ENCODE data around the gene NEURL1.
"Not testable (repeated sequence)": the region's sequence is repeated elsewhere in the genome, so short reads cannot be mapped to it uniquely, and the experiment has no call there.

The NEURL1 gene

DNA sequence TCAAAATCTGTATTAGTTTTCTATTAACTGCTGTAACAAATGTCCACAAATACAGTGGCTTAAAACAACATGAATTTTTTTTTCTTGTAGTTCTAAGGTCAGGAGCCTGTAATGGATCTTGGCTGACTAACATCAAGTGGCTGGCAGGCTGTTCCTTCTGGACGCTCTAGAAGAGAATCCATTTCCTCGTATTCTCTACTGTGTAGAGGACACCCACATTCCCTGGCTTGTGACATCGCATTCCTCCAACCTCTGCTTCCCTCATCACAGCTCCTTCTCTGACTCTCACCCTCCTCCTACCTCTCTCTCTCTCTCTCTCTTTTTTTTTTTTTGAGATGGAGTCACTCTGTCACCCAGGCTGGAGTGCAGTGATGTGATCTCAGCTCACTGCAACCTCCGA is 30.0 kb upstream of the NEURL1 start:
- DNase-seq, result no peak

DNA sequence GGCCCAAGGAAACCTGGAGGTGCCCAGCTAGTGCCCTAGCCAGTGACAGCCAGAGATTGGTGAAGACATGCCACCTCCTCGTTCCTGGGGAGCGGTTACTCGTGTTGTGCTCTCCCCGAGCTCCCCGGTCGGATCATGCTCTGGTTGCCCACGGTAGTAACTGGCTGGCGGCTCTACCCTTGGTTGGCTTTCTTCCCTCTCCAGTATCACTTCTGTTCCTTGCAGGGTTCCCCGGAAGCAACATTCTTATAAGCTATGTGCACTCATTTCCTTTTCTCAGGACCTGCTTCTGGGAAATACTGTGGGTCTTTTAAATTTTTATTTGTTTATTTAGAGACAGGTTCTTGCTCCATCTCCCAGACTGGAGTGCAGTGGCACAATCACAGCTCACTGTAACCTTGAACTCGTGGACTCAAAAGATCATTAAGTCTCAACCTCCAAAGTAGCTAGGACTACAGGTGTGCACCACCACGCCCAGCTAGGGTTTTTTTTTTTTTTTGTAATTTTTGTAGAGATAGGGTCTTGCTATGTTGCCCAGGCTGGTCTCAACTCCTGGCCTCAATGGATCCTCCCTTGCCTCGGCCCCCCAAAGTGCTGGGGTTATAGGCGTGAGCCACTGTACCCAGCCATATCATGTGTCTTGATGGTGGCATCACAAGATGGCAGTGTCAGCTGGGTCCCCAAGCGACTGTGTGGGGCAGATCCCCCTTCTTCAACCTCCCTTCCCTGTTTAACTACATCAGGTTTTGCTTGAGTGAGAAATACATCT is 27.9 kb upstream of the NEURL1 start:
- DNase-seq, result no peak

DNA sequence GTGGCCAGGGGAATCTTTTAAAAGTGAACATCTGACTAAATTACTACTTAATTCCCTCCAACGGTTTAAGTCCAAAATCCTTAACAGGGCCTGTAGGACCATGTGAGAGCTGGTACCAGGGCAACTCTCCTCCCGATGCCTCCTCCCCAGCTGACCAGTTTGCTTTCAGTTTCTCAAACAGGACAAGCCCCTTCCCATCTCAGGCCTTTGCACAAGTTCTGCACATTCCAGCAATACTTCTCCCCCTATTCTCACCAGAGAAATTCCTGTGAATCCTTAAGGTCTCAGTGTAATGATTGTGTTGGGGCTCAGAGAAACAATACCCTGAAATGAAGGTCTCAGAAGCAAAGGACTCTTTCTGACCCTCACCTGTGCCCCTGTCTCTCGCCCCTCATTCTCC is 26.8 kb upstream of the NEURL1 start:
- DNase-seq, result no peak

DNA sequence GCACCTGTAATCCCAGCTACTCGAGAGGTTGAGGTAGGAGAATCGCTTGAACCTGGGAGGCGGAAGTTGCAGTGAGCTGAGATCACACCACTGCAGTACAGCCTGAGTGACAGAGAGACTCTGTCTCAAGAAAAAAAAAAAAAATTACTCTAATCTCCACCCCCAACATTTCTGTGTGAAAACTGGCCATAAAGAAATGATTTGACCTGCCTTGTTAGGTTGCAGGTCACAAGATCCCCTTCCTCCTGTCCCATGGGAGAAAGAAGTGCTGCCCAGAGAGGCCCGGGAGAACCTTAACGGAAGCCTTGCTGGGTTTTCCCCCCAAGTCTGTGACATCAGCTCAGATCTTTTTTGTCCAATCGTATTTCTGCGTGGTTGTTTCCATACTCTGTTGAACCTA is 26.1 kb upstream of the NEURL1 start:
- DNase-seq, result no peak

GRCh38 chr10:103469201-103469600 is 24.3 kb upstream of the NEURL1 start:
- DNase-seq, result no peak

GRCh38 chr10:103470761-103471653 is 22.5 kb upstream of the NEURL1 start:
- DNase-seq, result peak in 3 of 6 experiments; percentile 20 to 45 (median 32)

DNA sequence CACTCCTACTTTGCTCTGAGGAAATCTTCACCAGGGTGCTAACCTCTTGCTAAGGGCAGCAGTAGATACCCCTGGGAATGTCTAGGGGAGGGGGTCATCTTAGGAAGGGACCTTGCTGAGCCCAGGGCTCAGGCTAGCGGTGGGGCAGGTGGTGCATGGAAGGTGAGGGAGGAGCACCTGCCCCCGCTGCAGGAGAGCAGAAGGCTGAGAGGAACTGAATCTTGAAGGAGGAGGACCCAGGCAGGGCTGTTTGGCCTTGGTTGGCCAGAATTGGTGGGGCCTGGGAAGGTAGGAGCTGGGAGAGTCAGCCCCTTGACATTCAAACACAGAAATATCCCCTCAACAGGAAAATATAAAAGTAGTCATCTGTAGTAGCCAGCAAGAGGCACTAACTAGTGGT is 21.5 kb upstream of the NEURL1 start:
- no peak for DNase-seq

DNA sequence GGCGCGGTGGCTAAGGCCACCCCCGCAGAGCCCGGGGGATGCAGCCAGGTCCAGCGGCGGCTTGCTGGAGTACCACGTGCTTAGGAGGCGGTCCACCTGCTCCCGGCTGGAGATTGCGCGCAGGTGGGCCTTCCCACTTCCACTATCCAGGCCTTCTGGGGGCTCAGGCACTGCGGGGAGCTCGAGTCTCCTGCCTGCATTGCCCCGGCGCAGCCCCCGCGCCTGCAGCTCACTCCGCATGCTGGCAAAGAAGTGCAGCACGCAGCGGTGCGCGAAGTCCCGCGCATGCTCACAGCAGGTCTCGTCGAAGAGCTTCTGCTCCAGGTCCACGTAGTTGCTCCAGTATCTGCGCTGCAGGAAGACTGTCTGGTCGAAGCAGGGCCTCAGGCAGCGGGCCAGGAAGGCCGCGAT is 20.2 kb upstream of the NEURL1 start:
- DNase-seq, result no peak

GRCh38 chr10:103474077-103474476 is 19.4 kb upstream of the NEURL1 start:
- DNase-seq, result no peak

DNA sequence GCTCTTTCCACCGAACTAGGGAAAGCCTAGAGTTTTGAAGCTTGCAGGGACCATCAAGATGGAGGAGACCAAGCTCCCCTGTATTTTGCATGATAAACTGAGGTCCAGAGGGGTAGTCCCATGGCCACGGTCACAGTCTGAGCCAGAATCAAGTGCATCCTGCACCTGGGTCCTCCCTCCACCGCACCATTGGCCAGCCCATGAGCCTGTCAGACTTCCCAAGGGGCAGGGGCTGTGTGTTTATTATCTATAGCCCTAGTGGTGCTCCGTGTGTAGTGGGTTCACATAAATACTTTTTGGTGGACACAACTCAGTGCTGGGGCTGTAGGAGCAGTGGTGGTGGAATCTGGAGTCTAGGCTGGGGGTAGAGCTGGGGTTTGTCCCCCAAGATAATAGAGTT is 18.1 kb upstream of the NEURL1 start:
- no peak for DNase-seq

DNA sequence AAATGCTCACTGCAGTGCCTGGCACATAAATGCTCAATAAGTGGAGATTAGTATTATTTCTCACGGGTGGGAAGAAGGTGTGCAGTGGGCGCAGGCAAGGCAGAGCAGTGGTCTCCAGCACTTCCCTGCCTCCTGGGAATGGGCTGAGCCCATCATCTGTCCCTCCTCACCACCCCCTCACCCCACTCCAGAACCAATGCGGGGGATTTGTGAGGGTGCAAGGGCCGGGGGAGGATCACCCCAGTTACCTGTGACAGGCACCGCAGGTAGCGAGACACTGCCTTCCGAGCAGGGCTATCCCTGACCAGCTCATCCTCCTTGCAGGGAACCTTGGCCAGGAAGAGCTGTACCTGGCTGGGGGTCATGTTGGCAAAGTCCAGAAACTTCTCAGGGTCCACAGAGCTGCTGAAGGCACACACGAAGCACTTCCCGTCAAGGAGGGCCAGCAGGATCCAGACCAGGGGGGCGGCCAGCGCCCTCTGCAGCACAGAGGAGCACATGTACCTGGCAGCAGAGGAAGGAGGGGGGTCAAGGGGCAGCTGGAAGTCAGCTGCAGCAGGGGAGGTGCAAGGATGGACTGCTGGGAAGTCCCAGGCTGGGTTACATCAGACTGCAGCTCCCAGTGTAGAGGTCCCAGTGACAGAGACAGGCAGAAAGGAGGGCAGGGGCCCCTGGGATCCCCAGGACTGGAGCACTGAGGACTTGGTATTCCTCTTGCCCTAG is 17.3 kb upstream of the NEURL1 start:
- no peak for DNase-seq

- DNase-seq, result no peak
These were observed 14.8 kb upstream of the NEURL1 start for GRCh38 chr10:103478671-103479070.

DNA sequence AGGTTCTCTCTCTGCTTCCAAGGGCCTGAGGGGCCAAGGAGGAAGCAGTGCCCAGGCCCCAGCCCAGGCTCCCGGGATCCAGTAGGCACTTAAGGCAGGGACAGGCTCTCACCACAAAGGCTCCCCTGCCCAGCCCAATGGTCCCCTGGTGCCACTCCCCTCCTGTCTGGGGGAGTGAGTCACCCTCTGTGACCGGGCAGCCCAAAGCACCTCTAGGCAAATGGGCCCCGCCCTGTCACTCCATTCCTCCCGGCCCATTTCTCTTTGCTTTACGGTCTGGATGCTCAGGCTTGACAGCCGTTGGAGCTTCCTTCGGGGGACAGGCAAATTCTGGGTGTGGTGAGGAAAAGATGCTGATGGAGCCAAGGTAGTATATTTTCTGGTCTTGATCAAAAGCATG is 14.4 kb upstream of the NEURL1 start, which contains the start of gene CALHM3:
Gene CALHM3 (minus strand): TSS at position 106 of the 400 bp plus-strand sequence. CDS start 208 bp downstream, outside the sequence.
- DNase-seq, result no peak

GRCh38 chr10:103480521-103480920 is 13.0 kb upstream of the NEURL1 start:
- DNase-seq, result no peak

DNA sequence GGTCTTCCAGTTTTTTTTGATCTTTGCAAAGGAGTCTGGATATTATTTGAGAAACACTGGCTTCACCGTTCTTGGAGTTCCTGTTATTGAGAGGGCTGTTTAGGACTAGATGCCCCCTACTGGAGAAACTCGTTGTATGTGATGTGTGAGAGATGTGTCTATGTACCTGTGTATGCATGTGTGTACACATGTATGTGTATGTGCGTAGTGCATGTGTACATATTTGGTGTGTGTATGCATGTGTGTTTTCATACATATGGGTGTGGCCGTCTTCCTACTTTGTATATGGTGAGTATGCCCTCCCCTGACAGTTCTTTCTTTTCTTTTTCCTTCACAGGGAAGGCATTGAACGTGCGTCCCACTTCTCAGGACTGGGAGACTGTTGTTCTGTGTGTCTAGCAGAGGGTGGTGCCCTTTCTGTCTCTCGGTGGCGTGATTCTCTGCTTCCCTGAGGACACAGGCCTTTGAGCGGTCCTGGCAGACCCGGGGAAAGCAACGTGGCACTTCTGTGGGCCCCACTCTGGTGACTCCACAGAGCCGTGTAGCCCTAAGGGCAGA is 11.5 kb upstream of the NEURL1 start:
- peak in 3 of 6 experiments; percentile 30 to 64 (median 58) for DNase-seq

DNA sequence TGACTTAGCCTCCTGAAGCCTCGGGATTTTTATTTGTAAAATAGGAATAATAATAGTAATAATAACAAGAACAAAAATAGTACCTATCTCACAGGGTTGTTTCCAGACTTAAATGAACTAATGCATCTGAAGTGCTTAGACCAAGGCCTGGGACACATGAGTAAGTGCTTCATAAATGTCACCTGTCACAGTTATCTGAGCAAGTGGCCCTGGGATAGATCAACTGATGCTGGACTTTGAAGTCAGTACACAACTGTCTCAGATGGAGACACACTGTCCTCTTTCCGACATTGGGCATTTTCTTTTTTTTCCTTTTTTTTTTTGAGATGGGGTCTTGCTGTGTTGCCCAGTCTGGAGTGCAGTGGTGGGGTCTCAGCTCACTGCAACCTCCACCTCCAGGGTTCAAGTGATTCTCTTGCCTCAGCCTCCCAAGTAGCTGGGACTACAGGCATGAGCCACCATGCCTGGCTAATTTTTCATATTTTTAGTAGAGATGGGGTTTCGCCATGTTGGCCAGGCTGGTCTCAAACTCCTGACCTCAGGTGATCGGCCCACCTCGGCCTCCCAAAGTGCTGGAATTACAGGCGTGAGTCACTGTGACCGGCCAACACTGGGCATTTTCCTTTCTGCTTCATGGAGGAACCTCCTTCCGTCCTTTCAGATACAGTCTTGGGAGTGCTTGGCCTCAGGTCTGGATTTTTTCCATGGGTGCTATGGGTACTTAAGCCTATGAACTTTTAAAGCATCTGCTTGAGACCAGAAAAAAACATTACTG is 6.7 kb upstream of the NEURL1 start:
- DNase-seq, result not testable (repeated sequence)

DNA sequence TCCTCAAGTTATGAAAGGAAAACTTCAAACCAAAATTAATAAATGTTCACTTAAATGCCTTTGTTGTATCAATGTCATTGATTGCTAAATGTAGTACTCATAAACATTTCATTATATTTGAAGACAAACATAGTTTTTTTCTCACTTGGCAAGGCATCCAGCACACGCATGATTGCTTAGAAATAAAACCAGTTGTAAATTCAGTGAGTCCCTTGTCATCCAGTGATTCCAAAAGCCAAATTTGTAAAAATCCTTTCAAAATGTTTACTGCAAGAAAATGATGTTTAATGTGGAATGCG is 6.1 kb upstream of the NEURL1 start:
- no peak for DNase-seq

GRCh38 chr10:103490986-103491314 is 2.6 kb upstream of the NEURL1 start:
- DNase-seq, result no peak

GRCh38 chr10:103491729-103492364 is 1.7 kb upstream of the NEURL1 start:
- no peak for DNase-seq

- DNase-seq, result no peak
These were observed 747 bp upstream of the NEURL1 start for GRCh38 chr10:103492655-103493261.

All from stimulated activated naive CD4-positive, alpha-beta T cell (primary cell).